Fibroblast of the aortic adventitia (primary cell): Measurements from ENCODE around the gene ZMYND19. TPM values are rescaled to one million over a fixed set of nuclear protein-coding genes. Genes with fewer than 3 reads are reported as not detected.
"Not testable (repeated sequence)": the region's sequence is repeated elsewhere in the genome, so short reads cannot be mapped to it uniquely, and the experiment has no call there.

Experiments
- DNase-seq: peaks from one replicate; pipeline ENCODE4 v3.0.0-alpha.2; 2010; ENCODE audit warnings: low read depth
- H3K4me3 ChIP-seq: 2 replicates; pipeline ENCODE4 v1.5.1; 2011; ENCODE audit warnings: low read depth, mild to moderate bottlenecking, control low read depth, low read length, moderate library complexity
- total RNA-seq: library from RNA; depleted of rRNA; stranded (reverse); fragments of >200 nt; gene quantifications from 2 replicates; pipeline ENCODE4 v1.2.3, GENCODE V29; 2012; ENCODE audit warnings: low replicate concordance
- TF ChIP-seq, protein P1 (sequence below): IDR thresholded peaks from 2 replicates; pipeline ENCODE4 v1.5.1; 2011; ENCODE audit warnings: mild to moderate bottlenecking, low read length, control low read depth, inconsistent platforms; ENCODE audit not compliant: insufficient read depth

The ZMYND19 gene
- total RNA-seq, 1 donor: 15.5 TPM

GRCh38 chr9:137598943-137599342 is 8.6 kb upstream of the ZMYND19 start:
- DNase-seq: no peak
- TF ChIP-seq, protein P1, sequence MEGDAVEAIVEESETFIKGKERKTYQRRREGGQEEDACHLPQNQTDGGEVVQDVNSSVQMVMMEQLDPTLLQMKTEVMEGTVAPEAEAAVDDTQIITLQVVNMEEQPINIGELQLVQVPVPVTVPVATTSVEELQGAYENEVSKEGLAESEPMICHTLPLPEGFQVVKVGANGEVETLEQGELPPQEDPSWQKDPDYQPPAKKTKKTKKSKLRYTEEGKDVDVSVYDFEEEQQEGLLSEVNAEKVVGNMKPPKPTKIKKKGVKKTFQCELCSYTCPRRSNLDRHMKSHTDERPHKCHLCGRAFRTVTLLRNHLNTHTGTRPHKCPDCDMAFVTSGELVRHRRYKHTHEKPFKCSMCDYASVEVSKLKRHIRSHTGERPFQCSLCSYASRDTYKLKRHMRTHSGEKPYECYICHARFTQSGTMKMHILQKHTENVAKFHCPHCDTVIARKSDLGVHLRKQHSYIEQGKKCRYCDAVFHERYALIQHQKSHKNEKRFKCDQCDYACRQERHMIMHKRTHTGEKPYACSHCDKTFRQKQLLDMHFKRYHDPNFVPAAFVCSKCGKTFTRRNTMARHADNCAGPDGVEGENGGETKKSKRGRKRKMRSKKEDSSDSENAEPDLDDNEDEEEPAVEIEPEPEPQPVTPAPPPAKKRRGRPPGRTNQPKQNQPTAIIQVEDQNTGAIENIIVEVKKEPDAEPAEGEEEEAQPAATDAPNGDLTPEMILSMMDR: no peak
- no peak overlapping the region for H3K4me3 ChIP-seq

- not testable (repeated sequence) for DNase-seq, H3K4me3 ChIP-seq
These were observed 6.3 kb upstream of the ZMYND19 start for GRCh38 chr9:137596577-137596976.

DNA sequence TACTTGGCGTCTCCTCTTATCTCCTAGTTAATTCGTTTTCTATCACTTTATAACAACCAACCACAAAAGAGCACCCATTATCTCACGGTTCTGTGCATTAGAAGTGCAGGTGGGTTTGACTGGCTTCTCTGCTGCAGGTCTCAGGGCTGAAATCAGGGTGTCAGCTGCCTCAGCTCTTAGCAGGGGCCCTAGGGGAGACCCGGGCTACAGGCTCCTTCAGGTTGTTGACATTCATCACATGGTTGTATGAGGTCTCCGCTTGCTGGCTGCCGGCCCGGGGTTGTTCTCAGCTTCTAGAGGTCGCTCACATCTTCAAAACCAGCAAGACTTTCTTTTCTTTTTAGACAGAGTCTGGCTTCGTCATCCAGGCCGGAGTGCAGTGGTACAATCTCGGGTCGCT is 2.9 kb upstream of the ZMYND19 start:
- H3K4me3 ChIP-seq: no peak overlapping the region
- no peak for DNase-seq
- TF ChIP-seq, protein P1: no peak

- no peak for DNase-seq
- H3K4me3 ChIP-seq: no peak overlapping the region
- TF ChIP-seq, protein P1: no peak
These were observed 2.5 kb upstream of the ZMYND19 start for GRCh38 chr9:137592767-137593166.

DNA sequence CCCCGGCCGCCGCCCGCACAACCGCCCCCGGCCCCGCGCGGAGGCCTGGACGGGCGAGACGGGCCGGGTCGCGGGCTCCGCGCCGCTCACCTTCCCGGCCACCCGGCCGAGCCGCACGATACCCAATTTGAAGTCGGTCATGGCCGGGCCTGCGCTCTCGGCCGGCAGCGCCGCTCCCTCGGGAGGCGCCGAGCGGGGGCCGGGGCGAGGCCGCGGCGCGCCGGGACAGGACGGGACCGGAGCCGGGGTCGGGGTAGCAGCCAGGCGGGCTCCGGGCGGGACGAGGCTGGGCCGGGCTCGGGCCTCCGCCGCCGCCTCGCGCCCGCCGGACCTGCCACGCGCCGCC is 216 bp downstream of the ZMYND19 start:
- H3K4me3 ChIP-seq: peak overlapping the region; percentile 77
- TF ChIP-seq, protein P1: no peak
- DNase-seq: no peak

DNA sequence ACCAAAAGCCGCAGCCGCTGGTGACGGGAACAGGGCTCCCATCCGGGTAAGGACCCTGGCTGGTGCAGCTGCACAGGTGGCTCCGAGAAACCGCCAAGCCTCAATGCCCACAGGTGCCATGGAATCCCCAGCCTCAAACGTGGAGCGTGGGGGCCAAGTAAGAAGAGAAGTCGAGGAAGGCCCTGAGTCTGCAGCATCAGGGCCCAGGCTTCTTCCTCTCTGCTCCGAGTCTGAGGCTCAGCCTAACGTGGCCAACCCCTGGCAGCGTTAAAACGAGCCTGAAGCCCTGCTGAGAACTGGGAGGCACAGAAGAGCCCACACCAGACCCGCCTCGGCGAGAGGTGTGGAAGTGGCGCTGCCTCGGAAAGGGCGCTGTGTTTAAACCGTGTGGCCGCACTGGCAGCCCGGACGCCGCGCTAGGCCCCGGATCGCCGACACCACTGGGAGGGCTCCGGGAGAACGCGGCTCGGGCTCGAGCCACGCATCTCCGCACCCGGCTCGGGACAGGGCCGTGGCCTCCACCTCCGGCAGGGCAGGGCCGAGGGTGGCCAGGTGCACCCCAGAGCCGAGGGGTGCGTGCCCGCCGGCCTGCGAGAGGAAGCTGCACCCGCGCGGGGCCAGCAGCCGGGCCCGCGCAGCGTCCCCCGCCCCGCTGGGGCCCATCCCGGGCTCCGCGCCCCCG is 730 bp downstream of the ZMYND19 start:
- no peak for DNase-seq

GRCh38 chr9:137588891-137589290 is 1.4 kb downstream of the ZMYND19 start:
- DNase-seq: no peak
- TF ChIP-seq, protein P1: no peak
- H3K4me3 ChIP-seq: peak overlapping the region; percentile 77

More for the DNA sequence above, 730 bp downstream of the ZMYND19 start:
- peak overlapping the region; percentile 77 for H3K4me3 ChIP-seq
- TF ChIP-seq, protein P1: no peak
